GM12878 (cell line): Measurements from ENCODE around the gene ARL6. TPM values are rescaled to one million over a fixed set of nuclear protein-coding genes. Genes with fewer than 3 reads are reported as not detected.
A peak's percentile ranks its signal among the peaks of the same experiment; 100 is the strongest.

Source experiments
- BCL11A ChIP-seq: IDR thresholded peaks from 2 replicates; pipeline ENCODE4 v1.6.1; 2011; ENCODE audit warnings: low read depth, low read length
- BMI1 ChIP-seq: fragments of 450-650 bp; IDR thresholded peaks from 2 replicates; pipeline ENCODE4 v1.6.1; 2016; ENCODE audit warnings: mild to moderate bottlenecking, moderate library complexity, borderline replicate concordance
- CBFB ChIP-seq: IDR thresholded peaks from 2 replicates; pipeline ENCODE4 v1.6.1; 2016; ENCODE audit warnings: antibody characterized with exemption, low read depth
- CEBPZ ChIP-seq: fragments of 150-350 bp; IDR thresholded peaks from 2 replicates; pipeline ENCODE4 v1.6.1; 2016; ENCODE audit warnings: low read depth, low read length
- HDGF ChIP-seq: fragments of 450-650 bp; IDR thresholded peaks from 2 replicates; pipeline ENCODE4 v1.6.1; 2016; ENCODE audit warnings: antibody characterized with exemption
- IKZF2 ChIP-seq, 2 experiments: fragments of 450-650 bp; IDR thresholded peaks; 2 replicates each; pipeline ENCODE4 v1.6.1; 2017; ENCODE audit warnings: mild to moderate bottlenecking in 2 of 2, moderate library complexity in 2 of 2
- LARP7 ChIP-seq: fragments of 450-650 bp; IDR thresholded peaks from 2 replicates; pipeline ENCODE4 v1.6.1; 2017; ENCODE audit warnings: mild to moderate bottlenecking
- MEF2B ChIP-seq: fragments of 450-650 bp; IDR thresholded peaks from 2 replicates; pipeline ENCODE4 v1.6.1; 2018; ENCODE audit warnings: mild to moderate bottlenecking, moderate library complexity; ENCODE audit not compliant: partially characterized antibody, poor library complexity, severe bottlenecking
- MYC ChIP-seq: IDR thresholded peaks from 2 replicates; pipeline ENCODE4 v1.6.1; 2011; ENCODE audit warnings: mild to moderate bottlenecking, low read length, moderate library complexity, inconsistent platforms; ENCODE audit not compliant: insufficient read depth, insufficient replicate concordance, insufficient read length, severe bottlenecking
- NBN ChIP-seq: fragments of 450-650 bp; IDR thresholded peaks from 2 replicates; pipeline ENCODE4 v1.6.1; 2016
- NFYB ChIP-seq: IDR thresholded peaks from 2 replicates; pipeline ENCODE4 v1.6.1; 2011; ENCODE audit warnings: low read depth, mild to moderate bottlenecking, low read length, improper control_type of control experiment, moderate library complexity; ENCODE audit not compliant: insufficient read depth
- NR2C1 ChIP-seq: fragments of 450-650 bp; IDR thresholded peaks from 2 replicates; pipeline ENCODE4 v1.6.1; 2017; ENCODE audit warnings: antibody characterized with exemption, mild to moderate bottlenecking, moderate library complexity
- RBBP5 ChIP-seq: fragments of 200-600 bp; sonication (generic); conservative IDR thresholded peaks from 2 replicates; pipeline ENCODE4 v1.6.1; 2016
- RCOR1 ChIP-seq: conservative IDR thresholded peaks from 2 replicates; pipeline ENCODE4 v1.6.1; 2012; ENCODE audit warnings: low read depth, low read length, improper control_type of control experiment
- SMAD5 ChIP-seq: IDR thresholded peaks from 2 replicates; pipeline ENCODE4 v1.6.1; 2016; ENCODE audit warnings: antibody characterized with exemption, low read depth
- SPI1 ChIP-seq: IDR thresholded peaks from 2 replicates; pipeline ENCODE4 v1.6.1; 2011; ENCODE audit warnings: low read depth, mild to moderate bottlenecking, low read length, moderate library complexity, borderline replicate concordance; ENCODE audit not compliant: insufficient read depth
- STAT1 ChIP-seq: fragments of 450-650 bp; conservative IDR thresholded peaks from 2 replicates; pipeline ENCODE4 v1.6.1; 2014; ENCODE audit warnings: antibody characterized with exemption, mild to moderate bottlenecking
- TCF12 ChIP-seq: IDR thresholded peaks from 2 replicates; pipeline ENCODE4 v1.6.1; 2011; ENCODE audit warnings: low read depth, mild to moderate bottlenecking, low read length
- USF2 ChIP-seq: IDR thresholded peaks from 2 replicates; pipeline ENCODE4 v1.6.1; 2011; ENCODE audit warnings: low read depth, low read length, improper control_type of control experiment, borderline replicate concordance
- ZNF24 ChIP-seq: fragments of 450-650 bp; IDR thresholded peaks from 2 replicates; pipeline ENCODE4 v1.6.1; 2017; ENCODE audit warnings: antibody characterized with exemption, mild to moderate bottlenecking
- polyA plus RNA-seq, 11 experiments: library from polyadenylated mRNA; depleted of rRNA in 4 of 11; unstranded in 6 of 11; stranded (reverse) in 5 of 11; fragments of >200 nt; fragmentation: Nextera tagmentation in 4 of 11; fragmentation: Illumina TruSeq in 1 of 11; extraction: Ambion mirVana in 4 of 11; extraction: Trizol in 1 of 11; gene quantifications; 1 replicate in 1 of 11; 2 replicates in 10 of 11; pipeline versions ENCODE4 v1.2.1 to v1.2.3, GENCODE V29; 2011 to 2016; ENCODE audit warnings: inconsistent platforms in 2 of 11, missing spikeins in 2 of 11, low read depth in 1 of 11
- total RNA-seq, 4 experiments: library from RNA; depleted of rRNA in 3 of 4; stranded (reverse); fragments of >200 nt in 3 of 4; fragmentation: Illumina TruSeq in 1 of 4; extraction: Trizol in 1 of 4; gene quantifications; 2 replicates each; pipeline versions ENCODE4 v1.2.1 to v1.2.3, GENCODE V29; 2013 to 2021
- TF ChIP-seq, protein P1 (sequence below): fragments of 450-650 bp; IDR thresholded peaks from 2 replicates; pipeline ENCODE4 v1.6.1; 2016; ENCODE audit warnings: mild to moderate bottlenecking
- TF ChIP-seq, protein P2 (sequence below): fragments of 450-650 bp; formaldehyde crosslinking; IDR thresholded peaks from 2 replicates; pipeline ENCODE4 v1.4.0; 2020; ENCODE audit warnings: mild to moderate bottlenecking, moderate library complexity

Gene ARL6
- total and polyA plus RNA-seq, 10 of the 15 experiments (the other 5 are each of a cell fraction or from before 2014, with no cell fraction given): 2.0 to 7.3 (median 4.3) TPM

DNA sequence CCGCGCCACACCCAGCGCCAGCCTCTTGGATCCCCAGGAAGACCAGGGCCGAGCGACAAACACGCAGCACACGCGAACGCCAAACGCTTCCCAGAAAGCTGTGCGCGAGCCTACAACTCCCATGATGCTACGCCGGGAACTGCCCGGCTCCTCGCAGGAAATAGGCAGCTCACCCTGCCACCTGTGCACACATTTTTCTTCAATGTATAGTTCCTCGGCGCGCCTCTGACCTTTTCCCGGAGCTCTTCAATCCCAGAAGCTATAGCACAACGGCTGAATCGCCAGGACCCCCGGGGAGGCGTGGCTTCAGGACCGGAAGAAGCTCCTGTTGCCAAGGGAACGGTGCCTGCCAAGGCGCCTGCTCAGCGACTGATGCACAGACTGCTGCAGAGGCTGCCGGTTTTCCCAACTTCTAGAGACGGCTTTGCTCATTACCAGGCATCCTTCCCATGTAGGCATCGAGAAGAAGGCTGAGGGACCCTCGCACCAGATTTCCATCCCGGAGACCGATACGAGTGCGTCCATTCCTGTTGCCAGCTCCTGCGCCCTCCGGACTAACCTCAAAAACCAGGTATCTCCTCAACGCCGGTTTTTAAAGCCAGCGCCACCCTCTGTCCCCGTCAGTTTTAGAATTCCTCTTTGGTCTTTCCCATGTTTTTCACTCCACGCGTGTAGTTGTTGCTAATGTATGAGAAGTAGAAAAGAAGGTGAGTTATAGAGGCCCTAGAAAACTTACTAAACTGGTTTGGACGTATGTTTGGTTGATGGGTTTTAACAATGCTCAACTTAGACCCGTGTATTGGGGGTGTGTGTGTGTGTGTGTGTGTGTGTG lies at the start of gene ARL6 (continued):
- TF ChIP-seq BMI1 (peak; percentile 97), USF2 (no peak), SPI1 (no peak; the same call in 1 of the 2 replicates), STAT1 (no peak), LARP7 (no peak), RBBP5 (no peak), NR2C1 (no peak), MEF2B (peak; percentile 9), SMAD5 (no peak), NBN (no peak), NFYB (no peak), TCF12 (no peak), CEBPZ (no peak), MYC (no peak), CBFB (0 out of 2 replicates have a peak, but pooled peaks have one; percentile 10), HDGF (no peak), IKZF2 (IDR thresholded peaks at IDR 0.05) (peak in 1 of 2 experiments; percentile 22; a peak in 2 of 4 replicates), ZNF24 (no peak), RCOR1 (no peak), BCL11A (no peak)
- TF ChIP-seq, protein P1, sequence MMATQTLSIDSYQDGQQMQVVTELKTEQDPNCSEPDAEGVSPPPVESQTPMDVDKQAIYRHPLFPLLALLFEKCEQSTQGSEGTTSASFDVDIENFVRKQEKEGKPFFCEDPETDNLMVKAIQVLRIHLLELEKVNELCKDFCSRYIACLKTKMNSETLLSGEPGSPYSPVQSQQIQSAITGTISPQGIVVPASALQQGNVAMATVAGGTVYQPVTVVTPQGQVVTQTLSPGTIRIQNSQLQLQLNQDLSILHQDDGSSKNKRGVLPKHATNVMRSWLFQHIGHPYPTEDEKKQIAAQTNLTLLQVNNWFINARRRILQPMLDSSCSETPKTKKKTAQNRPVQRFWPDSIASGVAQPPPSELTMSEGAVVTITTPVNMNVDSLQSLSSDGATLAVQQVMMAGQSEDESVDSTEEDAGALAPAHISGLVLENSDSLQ: peak; percentile 35; the same call in 1 of the 2 replicates
- TF ChIP-seq, protein P2, sequence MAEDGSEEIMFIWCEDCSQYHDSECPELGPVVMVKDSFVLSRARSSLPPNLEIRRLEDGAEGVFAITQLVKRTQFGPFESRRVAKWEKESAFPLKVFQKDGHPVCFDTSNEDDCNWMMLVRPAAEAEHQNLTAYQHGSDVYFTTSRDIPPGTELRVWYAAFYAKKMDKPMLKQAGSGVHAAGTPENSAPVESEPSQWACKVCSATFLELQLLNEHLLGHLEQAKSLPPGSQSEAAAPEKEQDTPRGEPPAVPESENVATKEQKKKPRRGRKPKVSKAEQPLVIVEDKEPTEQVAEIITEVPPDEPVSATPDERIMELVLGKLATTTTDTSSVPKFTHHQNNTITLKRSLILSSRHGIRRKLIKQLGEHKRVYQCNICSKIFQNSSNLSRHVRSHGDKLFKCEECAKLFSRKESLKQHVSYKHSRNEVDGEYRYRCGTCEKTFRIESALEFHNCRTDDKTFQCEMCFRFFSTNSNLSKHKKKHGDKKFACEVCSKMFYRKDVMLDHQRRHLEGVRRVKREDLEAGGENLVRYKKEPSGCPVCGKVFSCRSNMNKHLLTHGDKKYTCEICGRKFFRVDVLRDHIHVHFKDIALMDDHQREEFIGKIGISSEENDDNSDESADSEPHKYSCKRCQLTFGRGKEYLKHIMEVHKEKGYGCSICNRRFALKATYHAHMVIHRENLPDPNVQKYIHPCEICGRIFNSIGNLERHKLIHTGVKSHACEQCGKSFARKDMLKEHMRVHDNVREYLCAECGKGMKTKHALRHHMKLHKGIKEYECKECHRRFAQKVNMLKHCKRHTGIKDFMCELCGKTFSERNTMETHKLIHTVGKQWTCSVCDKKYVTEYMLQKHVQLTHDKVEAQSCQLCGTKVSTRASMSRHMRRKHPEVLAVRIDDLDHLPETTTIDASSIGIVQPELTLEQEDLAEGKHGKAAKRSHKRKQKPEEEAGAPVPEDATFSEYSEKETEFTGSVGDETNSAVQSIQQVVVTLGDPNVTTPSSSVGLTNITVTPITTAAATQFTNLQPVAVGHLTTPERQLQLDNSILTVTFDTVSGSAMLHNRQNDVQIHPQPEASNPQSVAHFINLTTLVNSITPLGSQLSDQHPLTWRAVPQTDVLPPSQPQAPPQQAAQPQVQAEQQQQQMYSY (CRISPR knock-in tag): no peak
